NCI-H526 treated with DMSO at 0.1 percent for 48 hours (cell line): ENCODE measurements around the gene NBPF4.
"Not testable (repeated sequence)": the region's sequence is repeated elsewhere in the genome, so short reads cannot be mapped to it uniquely, and the experiment has no call there.

Experiments used
- DNase-seq: peaks from one replicate; lab custom pipeline; 2025; lab: John Stamatoyannopoulos, UW

Gene NBPF4, protein sequence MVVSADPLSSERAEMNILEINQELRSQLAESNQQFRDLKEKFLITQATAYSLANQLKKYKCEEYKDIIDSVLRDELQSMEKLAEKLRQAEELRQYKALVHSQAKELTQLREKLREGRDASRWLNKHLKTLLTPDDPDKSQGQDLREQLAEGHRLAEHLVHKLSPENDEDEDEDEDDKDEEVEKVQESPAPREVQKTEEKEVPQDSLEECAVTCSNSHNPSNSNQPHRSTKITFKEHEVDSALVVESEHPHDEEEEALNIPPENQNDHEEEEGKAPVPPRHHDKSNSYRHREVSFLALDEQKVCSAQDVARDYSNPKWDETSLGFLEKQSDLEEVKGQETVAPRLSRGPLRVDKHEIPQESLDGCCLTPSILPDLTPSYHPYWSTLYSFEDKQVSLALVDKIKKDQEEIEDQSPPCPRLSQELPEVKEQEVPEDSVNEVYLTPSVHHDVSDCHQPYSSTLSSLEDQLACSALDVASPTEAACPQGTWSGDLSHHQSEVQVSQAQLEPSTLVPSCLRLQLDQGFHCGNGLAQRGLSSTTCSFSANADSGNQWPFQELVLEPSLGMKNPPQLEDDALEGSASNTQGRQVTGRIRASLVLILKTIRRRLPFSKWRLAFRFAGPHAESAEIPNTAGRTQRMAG

DNA sequence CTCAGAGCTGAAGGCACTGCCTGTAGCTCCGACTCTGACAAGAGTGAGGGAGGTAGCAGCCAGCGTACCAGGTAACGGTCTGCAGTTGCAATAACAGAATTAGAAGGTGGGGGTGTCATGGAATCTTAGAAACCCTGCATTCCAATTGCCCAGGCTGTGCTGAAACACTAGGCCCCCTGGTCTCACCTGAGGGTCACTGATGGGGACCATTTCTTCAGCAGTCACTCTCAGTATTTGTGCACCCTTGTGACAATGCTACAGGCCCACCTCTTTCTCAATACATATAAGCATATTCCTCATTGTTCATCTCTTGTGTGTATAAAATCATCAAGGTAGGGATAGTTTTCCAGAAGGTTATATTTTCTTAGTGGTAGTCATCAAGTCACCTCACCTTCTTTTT is at the start of gene NBPF4:
Gene NBPF4, minus strand, starts transcription at position 101 of the 400 bp plus-strand sequence. CDS start 315 bp downstream, outside the sequence.
- DNase-seq: not testable (repeated sequence)

DNA sequence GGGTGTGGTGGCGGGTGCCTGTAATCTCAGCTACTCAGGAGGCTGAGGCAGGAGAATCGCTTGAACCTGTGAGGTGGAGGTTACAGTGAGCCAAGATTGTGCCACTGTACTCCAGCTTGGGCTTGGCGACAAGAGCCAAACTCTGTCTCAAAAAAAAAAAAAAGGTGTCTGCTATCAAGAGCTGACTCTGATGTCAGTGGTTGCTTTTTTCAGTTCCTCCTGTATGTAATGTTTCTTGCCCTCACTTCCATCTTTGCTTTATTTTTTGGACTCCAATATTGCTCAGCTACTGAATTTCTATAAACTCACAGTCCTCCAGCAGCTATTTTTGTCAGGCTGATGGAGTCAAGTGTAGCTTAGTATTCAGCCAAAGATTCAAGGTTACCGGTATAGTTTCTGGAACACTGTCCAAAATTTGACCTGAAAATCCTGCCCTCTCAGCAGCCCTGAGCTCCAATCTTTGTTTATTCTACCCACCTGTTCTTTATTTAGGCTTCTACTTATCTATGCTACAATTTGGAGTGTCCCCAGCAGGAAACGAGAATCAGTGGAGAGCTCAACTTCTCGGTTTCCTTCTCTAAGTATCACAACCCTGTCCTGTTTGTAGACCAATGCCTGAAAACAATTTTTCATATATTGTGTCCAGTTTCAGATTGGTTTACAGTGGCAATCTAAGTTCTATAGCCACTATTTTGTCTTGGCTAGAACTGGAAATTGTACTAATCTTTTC is 38.8 kb upstream of the NBPF4 start:
- DNase-seq: not testable (repeated sequence)

DNA sequence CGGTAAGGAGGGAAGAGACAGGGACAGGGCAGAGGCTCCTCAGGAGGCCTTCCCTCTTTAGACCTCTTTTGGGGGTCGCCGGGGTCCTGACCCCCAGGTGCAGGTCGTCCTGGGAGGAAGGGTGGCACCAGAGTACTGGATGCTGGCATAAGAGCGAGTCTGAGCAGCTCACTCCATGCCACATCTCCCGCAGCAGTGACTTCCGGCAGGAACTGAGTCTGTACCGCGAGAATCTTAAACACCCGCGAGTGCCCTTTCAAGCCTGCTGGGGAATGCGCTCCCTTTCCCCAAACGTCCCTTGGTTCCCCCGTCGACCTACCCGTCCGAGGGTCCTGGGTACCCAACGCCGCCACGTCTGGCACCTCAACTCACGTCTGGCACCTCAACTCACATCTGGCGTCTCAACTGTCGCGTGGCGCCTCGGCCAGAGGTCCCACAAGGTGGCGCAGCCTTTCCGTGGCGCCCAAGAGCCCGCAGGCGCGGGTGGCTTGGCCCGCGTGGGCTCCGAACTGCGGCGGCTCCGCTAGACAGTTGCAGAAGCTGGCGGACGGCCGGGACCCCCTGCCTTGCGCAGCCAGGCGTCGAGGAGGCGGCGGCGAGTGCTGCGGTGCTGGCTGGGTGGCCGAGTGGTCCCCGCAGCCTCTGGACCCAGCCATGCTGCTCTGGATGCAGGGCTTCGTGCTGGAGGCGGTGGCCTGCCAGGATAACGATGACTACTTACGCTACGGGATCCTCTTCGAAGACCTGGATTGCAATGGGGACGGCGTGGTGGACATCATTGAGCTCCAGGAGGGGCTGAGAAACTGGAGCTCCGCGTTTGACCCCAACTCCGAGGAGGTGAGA is 28.8 kb upstream of the NBPF4 start:
- not testable (repeated sequence) for DNase-seq

DNA sequence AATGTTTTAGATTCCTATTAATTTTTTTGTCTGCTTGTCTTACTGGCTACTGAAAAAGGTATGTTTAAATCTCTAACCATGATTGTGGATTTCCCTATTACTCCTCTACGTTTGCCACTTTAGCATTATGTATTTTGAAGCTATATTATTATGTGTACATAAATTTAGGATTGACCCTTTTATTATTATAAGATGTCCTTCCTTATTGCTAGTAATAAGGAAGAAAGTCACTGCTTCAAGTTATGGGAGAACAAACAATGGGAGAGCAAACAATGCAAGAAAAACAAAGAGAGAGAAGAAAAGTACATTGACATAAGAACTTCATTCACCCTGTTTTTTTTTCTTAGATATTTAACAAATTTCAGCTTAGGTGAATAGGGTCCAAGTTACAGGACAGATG is 23.2 kb upstream of the NBPF4 start:
- DNase-seq: not testable (repeated sequence)

DNA sequence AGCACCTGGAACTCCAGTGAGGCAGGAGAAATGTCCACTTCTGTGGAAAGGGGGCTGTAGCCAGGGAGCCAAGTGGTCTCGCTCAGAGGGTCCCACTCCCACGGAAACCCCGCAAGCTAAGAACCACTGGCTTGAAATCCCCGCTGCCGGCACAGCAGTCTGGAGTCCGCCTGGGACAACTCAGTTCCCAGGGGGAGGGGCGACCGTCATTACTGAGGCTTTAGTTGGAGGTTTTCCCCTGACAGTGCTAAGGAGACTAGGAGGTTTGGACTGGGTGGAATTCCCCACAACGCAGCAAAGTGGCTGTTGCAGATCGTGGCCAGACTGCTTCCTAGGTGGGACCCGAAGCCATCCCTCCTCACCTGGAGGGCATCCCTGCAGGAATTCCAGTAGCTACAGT is 18.1 kb upstream of the NBPF4 start:
- DNase-seq: not testable (repeated sequence)

DNA sequence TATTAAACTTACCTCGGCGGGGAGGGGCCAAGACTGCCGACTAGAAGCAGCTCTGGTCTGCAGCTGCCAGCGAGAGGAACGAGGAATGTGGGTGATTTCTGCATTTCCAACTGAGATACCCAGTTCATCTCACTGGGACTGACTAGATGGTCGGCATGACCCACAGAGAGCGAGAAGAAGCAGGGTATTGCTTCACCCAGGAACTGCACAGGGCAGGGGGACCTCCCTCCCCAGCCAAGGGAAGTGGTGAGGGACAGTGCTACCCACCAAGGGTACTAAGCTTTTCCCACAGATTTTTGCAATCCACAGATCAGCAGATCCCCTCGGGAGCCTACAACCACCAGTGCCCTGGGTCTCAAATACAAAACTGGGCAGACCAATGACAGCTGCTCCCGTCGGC is 17.6 kb upstream of the NBPF4 start:
- not testable (repeated sequence) for DNase-seq

DNA sequence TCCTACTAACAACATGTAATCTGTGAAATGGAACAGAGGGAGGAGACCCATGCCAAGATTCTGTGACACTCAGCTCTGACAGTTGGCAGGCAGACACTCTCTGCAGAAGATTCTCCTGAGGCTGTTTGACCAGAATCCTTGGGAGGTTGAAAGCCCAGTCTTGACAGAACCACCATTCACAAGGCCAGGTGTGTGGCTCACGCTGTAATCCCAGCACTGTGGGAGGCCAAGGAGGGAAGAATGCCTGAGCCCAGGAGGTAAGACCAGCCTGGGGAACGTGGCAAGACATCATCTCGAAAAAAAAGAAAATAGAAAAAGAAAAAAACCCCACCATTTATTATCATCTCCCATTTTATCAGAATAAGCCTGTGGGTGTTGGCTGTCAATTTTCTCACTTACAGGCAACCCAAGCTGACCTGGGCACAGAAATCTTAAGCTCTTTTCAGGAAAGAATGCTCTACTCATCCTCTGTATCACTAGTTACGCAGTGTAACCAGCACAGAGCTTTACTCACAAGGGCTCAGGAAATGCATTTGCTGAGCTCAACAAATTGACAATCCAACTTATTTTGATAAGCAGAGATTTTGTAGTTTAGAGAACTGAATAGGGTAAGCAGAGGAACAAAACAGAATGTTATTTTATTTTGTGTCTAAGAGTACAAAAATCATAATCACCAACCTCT is 16.8 kb upstream of the NBPF4 start:
- DNase-seq: not testable (repeated sequence)

DNA sequence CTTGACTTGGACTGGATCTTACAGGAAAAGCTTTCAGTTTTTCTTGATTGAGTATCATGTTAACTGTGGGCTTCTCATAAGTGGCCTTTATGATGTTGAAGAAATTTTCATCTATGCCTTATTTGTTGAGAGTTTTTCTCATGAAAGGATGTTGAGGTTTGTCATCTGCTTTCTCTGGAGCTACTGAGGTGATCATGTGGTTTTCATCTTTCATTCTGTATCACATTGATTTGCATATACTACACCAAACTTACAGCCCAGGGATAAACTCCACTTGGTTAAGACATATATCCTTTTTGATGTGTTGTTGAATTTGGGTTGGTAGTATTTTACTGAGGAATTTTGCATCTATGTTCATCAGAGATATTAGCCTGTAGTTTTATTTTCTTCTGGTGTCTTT is 11.6 kb upstream of the NBPF4 start:
- DNase-seq: not testable (repeated sequence)

DNA sequence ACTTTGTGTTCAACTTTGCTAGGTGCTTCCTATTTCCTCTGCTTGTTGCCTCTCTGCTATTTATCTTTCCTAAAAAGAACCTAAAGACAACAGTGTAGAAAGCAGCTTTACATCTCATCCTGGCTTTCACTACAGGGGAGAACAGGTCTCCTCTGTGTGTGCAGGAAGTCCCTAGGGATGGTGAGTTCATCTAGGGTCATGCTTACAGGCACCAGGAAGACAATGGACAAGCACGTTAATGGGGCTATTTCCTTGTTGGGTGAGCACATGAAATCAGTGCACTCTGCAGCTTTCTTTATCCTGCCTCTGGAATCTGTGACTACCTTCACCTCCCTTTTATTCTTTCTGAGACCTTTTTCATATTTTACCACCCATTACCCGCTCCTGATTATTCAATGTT is 4.5 kb downstream of the NBPF4 start:
- DNase-seq: not testable (repeated sequence)

DNA sequence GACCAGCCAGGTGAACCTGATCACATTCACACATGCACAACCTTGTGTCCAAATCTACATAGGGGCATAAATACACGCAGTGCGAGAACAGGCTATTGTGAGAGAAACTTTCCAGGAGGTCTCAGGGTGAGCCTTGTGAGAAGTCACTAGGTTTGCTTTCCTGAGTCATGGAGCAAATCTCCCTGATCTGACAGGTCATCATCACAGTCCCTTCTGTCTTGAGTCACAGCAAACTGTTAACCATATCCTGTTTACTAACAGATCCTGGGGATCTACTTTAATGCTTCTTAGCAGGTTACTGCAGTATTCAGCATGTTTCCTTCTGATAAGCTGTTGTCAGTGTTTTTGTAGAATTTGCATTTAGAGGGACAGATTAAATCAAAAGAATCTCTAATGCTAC is 8.6 kb downstream of the NBPF4 start:
- not testable (repeated sequence) for DNase-seq

DNA sequence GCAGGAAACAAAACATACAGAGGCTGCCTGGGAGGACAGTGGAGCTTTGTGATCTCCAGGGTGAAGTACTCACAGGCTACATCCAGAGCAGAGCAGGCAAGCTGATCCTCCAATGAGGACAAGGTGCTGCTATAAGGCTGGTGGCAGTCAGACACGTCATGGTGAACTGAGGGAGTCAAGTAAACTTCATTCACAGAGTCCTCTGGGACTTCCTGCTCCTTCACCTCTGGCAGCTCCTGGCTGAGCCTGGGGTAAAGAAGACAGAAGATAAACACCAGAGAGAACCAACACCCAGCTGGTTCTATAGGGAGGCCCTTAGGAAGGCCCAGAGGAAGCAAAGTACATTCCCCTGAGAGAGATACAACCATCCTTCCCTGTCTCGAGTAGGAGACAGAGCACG is 11.7 kb downstream of the NBPF4 start:
- DNase-seq: not testable (repeated sequence)

DNA sequence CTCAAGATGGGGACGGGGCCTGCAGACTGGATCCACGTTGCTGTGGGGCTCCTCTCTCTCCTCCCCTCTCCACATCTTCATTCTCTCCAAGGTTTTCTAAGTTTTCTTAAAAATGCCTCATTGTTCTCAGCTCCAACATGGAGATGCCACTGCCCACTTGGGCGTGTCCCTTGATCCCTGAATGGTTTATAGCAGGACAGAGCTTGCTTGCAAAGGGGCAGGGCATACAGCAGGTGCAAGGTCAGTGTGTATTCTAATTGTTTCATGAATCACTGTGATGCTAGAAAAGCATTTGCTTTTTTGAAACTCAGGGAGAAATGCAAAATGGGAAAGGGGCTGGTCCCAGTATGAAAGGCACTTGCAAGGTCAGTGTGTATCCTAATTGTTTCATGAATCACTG is 13.9 kb downstream of the NBPF4 start:
- DNase-seq: not testable (repeated sequence)

DNA sequence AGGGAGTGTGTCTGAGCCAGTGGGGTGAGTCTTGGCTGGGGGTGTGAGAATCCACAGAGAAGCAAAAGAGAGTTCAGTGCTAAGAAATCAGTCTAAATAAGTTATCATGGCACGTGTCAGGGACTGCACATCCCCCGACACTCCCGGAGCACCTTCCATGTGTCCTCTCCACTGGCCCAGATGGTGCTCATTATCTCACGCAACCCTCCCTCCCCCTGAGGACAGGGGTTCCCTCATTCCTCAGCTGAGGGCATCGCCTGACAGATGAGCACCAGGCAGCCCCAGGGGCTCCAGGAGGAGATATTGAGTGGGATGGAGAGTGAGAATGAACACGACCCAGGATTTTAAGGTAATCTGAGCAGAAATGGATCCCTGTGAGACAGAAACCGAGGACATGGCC is 16.1 kb downstream of the NBPF4 start:
- DNase-seq: not testable (repeated sequence)

DNA sequence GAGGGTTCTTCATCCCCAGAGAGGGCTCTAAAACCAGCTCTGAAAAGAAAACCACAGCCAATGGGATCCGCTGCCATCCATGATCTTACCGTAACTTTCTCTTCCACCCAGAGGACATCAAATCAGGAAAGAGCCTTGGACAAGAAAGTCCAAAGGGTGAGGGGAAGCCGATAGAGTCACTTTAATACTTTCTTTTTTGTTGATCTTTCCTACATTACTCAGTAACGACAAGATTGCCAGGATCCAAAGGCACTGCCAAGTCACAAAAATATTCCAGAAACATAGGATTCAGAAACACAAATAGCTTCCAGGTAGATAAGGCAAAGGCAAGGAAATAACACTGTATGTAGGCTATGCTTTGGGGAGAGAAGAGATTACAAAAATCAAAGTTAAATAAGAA is 17.0 kb downstream of the NBPF4 start:
- not testable (repeated sequence) for DNase-seq

DNA sequence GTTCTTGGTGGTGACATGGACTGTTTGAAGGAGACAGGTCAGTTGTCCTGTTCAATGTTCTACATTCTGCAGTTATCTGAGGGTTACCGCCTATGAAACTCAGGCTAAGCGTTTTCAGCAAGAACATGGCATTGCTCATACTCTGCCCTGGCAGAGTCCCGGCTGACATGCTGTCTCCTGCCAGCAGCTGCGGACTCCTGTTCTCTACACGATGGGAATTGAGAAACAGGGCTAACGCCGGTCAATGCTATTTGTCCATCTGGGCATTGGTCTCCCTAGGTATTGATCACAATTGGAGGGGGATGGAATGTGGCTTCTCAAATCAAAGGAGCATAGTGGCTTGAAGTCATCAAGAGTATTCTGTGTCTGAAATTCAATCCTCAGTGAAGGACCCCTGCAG is 20.6 kb downstream of the NBPF4 start:
- not testable (repeated sequence) for DNase-seq

DNA sequence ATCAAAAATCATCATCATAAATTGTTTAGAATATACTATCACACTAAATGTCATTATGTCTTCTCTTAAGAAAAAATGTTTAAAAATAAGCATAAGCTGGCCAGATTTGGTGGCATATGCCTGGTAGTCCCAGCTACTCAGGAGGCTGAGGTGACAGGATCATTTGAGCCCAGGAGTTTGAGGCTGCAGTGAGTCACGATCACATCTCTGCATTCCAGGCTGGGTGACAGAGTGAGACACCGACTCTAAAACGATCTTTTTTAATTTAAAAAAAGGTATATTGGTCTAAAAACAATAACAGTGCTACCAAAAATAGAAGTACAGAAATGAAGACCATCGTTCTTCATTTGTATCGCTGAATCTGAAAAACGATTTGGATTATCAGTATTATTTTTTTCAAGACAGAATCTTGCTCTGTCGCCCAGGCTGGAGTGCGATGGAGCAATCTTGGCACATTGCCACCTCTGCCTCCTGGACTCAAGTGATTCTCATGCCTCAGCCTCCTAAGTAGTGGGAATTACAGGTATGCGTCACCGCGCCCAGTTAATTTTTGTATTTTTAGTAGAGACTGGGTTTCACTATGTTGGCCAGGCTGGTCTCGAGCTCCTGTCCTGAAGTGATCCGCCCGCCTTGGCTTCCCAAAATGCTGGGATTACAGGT is 26.2 kb downstream of the NBPF4 start:
- not testable (repeated sequence) for DNase-seq

DNA sequence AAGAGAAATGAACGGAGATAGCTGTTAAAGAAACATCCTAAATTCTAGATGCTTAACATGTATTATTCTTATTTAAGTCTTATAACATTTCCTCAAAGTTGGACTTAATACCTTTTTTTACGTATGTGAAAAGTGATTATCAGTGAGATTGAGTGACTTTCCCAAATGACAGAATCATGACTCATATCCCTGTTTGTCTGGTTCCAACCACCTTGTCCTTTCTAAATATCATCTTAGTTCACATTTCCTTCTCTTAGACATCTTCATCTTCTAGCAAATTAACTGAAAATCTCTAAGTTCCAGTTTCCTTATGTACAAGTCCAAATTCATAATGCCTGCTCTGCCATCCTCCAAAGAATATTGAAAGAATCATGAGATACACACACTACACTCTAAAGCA is 26.9 kb downstream of the NBPF4 start:
- DNase-seq: not testable (repeated sequence)

DNA sequence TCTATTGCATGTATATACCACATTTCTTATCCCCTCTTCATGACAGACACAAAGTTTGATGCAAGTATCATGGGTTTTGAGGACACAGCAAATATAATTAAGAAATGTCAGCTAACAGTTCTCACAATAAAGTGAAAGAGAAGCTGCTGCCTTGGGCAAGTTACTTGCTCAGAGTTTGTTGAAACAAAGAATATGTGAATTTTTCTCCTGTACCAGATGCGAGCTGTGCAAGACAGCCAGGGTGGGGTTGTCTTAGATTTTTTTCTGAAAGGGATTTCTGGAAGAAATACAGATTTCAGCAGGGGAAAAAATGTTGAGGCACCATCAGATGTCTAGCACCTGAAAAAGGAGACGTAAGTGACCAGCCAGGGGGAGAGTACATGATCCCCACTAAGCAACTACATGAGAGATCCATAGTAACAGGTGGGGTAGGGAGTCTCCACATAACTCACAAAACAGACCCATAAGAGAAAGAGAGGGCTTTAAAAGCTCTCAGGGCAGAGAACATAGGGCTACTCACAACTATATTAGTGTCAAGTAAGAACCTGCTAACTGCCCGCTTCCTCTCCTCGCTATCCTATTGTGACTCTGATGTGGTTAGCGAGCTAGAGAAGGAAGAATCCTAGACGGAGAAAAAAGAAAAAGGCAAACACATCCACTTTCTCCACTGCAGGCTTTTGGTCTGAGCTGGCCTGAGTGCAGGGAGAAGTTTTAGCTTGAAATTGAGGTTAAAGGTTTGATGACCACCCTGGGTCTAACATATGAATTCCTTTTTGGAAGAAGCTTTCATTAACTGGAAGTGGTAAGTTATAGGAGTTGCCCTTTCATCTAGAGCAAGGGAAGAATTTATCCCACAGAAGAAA is 27.6 kb downstream of the NBPF4 start:
- DNase-seq: not testable (repeated sequence)

DNA sequence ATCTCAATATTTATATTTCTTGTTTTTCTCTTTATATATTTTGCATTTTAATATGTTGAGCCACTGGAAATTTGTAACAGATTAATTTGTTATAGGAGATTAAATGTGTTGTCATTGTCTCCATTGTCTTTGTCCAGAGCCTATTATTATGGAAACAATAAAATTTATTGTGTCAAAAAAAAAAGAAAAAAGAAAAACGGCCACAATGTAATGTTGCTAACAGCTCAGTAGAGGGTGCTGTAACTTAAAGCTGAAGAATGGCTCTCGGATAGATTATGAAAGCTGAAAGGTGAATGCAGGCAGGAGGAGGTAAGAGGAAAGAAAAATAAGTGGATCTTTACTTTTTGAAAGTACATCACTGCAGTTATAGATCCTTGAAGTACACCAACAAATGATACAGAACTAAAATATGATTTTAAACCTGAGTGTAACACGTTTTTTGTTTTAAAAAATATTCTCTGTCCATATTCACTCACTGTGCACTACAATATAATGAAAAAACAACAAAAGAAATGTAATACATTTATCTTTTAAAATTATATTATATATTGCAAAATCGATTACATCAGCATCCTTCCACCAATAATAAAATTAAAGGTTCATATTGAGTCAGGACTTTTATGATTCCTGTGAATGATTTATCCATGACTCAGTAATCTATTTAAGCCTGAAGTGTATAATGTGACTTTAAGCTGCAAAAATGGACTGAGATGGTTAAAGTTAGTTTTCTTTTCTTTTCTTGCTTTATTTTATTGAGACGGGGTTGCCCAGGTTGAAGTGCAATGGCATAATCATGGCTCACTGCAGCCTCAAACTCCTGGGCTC is 29.0 kb downstream of the NBPF4 start:
- DNase-seq: peak; percentile 12
